ENCODE data around the gene SAXO2.

DNA sequence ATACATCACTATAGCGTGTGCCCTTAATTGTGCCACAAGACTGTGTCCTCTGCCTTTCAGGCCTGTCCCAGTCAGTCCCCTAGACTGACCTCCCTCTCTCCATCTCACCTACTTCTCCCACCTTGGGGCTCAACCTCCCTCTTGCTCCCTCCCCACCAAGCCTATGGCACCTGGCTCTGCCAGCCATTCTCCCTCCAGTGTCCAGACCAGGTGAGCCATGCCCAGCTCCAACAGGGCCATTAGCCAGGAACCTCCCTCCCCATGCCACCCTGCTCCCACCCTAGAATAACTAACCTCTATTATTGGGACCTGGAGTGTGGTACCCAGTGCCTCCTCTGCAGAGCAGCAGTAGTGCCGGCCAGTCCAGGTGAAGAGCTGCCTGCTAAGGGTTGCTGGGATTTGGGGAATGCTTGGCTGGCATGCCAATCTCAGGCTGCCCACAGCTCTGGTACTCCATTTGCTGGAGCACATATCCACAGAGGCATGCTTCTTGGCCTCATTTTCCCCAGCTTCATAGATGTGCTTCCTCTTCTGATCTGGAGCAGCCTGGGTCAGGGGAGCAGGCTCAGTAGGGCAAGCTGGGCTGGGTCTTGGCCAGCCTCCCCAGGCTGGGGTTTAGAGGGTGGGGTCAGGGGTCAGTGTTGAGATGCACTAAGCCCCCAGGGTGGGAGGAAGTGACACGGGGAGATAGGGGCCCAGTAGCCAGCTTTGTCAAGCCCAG, 38.8 kb downstream of the SAXO2 start:
- TF ChIP-seq, protein P1, sequence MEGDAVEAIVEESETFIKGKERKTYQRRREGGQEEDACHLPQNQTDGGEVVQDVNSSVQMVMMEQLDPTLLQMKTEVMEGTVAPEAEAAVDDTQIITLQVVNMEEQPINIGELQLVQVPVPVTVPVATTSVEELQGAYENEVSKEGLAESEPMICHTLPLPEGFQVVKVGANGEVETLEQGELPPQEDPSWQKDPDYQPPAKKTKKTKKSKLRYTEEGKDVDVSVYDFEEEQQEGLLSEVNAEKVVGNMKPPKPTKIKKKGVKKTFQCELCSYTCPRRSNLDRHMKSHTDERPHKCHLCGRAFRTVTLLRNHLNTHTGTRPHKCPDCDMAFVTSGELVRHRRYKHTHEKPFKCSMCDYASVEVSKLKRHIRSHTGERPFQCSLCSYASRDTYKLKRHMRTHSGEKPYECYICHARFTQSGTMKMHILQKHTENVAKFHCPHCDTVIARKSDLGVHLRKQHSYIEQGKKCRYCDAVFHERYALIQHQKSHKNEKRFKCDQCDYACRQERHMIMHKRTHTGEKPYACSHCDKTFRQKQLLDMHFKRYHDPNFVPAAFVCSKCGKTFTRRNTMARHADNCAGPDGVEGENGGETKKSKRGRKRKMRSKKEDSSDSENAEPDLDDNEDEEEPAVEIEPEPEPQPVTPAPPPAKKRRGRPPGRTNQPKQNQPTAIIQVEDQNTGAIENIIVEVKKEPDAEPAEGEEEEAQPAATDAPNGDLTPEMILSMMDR (IDR thresholded peaks at IDR 0.05; ENCODE audit: borderline replicate concordance, extremely low read depth, low read length, poor library complexity, severe bottlenecking) = no peak
- TF ChIP-seq EZH2 (IDR thresholded peaks at IDR 0.05; ENCODE audit: borderline replicate concordance, low read depth, low read length, severe bottlenecking) = no peak
